PC-3 (cell line): Measurements from ENCODE around the gene GLYATL1.

ENCODE experiments used
- EZH2 ChIP-seq: fragments of 300-600 bp; sonication (generic); IDR thresholded peaks from one replicate; pipeline ENCODE4 v1.6.1; 2017; ENCODE audit warnings: antibody characterized with exemption, mild to moderate bottlenecking, low read length; ENCODE audit not compliant: unreplicated experiment
- TF ChIP-seq, protein P1 (sequence below): fragments of 300-600 bp; sonication (generic); conservative IDR thresholded peaks from 2 replicates; pipeline ENCODE4 v1.5.1; 2017; ENCODE audit warnings: antibody characterized with exemption, low read depth, mild to moderate bottlenecking, low read length

DNA sequence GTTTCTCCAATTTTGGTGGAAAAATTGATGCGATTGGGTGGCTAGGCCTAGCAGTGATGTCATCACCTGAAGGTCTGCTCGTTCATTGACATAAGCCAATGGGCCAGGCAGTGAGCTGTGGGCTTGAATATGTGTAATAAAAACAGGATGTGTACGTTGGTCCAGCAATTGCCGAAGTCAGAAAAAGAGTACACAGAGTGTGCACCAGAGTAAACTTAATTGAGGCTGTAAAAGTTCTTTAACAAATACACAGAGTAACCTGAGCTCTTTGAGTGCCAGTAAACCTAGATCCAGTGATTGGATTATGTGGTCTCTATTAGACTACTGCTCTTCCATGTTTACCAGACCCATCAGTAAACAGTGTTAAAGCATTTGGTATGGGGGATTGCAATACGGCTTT lies 13.0 kb upstream of the GLYATL1 start:
- TF ChIP-seq, protein P1, sequence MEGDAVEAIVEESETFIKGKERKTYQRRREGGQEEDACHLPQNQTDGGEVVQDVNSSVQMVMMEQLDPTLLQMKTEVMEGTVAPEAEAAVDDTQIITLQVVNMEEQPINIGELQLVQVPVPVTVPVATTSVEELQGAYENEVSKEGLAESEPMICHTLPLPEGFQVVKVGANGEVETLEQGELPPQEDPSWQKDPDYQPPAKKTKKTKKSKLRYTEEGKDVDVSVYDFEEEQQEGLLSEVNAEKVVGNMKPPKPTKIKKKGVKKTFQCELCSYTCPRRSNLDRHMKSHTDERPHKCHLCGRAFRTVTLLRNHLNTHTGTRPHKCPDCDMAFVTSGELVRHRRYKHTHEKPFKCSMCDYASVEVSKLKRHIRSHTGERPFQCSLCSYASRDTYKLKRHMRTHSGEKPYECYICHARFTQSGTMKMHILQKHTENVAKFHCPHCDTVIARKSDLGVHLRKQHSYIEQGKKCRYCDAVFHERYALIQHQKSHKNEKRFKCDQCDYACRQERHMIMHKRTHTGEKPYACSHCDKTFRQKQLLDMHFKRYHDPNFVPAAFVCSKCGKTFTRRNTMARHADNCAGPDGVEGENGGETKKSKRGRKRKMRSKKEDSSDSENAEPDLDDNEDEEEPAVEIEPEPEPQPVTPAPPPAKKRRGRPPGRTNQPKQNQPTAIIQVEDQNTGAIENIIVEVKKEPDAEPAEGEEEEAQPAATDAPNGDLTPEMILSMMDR: no peak
- TF ChIP-seq EZH2: no peak
